Astrocyte of the cerebellum (primary cell): ENCODE results near the gene PLCH2.

ENCODE experiments used
- DNase-seq: peaks from one replicate; pipeline ENCODE4 v3.0.0-alpha.2; 2011; ENCODE audit warnings: low read depth
- H3K4me3 ChIP-seq: 2 replicates; pipeline ENCODE4 v1.5.1; 2011; ENCODE audit warnings: mild to moderate bottlenecking, low read depth, low read length, moderate library complexity
- in situ Hi-C: cut with HindIII; loops from 2 replicates; pipeline ENCODE4 v1.10.0; 2017; ENCODE audit warnings: low sequenced_read_pairs
- TF ChIP-seq, protein P1 (sequence below): IDR thresholded peaks from 2 replicates; pipeline ENCODE4 v1.5.1; 2012; ENCODE audit warnings: low read length, low read depth, moderate library complexity, mild to moderate bottlenecking; ENCODE audit errors: missing control alignments

The PLCH2 gene

GRCh38 chr1:2502210-2502609, 26.1 kb downstream of the PLCH2 start:
- in situ Hi-C loops: no loop called here
- TF ChIP-seq, protein P1, sequence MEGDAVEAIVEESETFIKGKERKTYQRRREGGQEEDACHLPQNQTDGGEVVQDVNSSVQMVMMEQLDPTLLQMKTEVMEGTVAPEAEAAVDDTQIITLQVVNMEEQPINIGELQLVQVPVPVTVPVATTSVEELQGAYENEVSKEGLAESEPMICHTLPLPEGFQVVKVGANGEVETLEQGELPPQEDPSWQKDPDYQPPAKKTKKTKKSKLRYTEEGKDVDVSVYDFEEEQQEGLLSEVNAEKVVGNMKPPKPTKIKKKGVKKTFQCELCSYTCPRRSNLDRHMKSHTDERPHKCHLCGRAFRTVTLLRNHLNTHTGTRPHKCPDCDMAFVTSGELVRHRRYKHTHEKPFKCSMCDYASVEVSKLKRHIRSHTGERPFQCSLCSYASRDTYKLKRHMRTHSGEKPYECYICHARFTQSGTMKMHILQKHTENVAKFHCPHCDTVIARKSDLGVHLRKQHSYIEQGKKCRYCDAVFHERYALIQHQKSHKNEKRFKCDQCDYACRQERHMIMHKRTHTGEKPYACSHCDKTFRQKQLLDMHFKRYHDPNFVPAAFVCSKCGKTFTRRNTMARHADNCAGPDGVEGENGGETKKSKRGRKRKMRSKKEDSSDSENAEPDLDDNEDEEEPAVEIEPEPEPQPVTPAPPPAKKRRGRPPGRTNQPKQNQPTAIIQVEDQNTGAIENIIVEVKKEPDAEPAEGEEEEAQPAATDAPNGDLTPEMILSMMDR: no peak
- no peak overlapping the region for H3K4me3 ChIP-seq
- no peak for DNase-seq

DNA sequence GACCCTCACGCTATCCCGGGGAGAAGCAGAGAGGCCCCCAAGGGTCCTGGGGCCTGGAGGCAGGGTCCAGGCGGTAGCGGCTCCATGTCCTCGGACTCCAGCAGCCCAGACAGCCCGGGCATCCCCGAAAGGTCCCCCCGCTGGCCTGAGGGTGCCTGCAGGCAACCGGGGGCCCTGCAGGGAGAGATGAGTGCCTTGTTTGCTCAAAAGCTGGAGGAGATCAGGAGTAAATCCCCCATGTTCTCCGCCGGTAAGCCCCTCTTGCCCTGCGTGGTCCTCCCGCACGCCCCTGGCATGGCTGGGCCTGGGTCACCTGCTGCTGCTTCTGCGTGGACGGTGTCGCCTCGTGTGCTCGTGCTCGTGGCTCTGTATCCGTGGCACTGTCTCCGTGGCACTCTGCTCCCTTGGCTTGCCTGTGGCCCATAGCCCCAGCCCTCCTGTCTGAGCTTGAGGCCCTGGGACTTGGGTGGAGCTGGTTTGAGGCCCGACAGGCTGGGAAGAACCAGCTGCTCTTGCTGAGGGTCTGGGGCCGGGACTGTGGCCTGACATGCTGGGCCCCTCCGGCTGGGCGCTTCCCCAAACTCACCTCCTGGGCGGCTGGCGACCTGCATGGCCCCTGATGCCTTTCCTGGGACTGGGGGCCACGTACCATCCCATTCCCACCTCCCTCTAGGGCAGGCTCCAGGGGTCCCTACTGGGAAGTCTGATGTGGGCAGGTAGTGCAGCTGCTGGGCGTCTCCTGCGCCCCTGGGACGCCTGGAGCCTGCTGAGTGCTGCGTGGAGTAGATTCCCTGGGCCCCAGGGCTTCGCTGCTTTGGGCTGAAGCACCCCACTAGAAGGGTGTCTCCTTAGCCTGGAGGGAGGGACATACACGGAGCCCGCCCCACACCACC, 26.8 kb downstream of the PLCH2 start:
- in situ Hi-C loops: no loop called here
- DNase-seq: no peak
- no peak overlapping the region for H3K4me3 ChIP-seq
- TF ChIP-seq, protein P1: no peak

GRCh38 chr1:2503554-2504224, 27.6 kb downstream of the PLCH2 start:
- TF ChIP-seq, protein P1: no peak
- in situ Hi-C loops: no loop called here
- no peak overlapping the region for H3K4me3 ChIP-seq
- no peak for DNase-seq

DNA sequence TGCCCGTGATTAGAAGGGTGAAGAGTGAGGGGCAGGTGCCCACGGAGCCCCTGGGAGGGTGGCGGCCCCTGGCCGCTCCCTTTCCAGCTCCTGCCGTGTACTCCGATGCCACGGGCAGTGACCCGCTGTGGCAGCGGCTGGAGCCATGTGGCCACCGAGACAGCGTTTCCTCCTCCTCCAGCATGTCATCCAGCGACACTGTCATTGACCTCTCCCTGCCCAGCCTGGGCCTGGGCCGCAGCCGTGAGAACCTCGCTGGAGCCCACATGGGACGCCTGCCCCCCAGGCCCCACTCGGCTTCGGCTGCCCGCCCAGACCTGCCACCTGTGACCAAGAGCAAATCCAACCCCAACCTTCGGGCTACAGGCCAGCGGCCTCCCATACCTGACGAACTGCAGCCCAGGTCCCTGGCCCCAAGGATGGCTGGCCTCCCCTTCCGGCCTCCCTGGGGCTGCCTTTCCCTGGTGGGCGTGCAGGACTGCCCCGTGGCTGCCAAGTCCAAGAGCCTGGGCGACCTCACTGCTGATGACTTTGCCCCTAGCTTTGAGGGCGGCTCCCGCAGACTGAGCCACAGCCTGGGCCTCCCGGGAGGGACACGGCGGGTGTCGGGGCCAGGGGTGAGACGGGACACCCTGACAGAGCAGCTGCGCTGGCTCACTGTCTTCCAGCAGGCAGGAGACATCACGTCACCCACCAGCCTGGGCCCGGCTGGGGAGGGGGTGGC, 28.3 kb downstream of the PLCH2 start:
- DNase-seq: no peak
- no peak overlapping the region for H3K4me3 ChIP-seq
- in situ Hi-C loops: no loop called here
- TF ChIP-seq, protein P1: no peak

GRCh38 chr1:2504949-2505272, 28.8 kb downstream of the PLCH2 start:
- TF ChIP-seq, protein P1: no peak
- H3K4me3 ChIP-seq: no peak overlapping the region
- in situ Hi-C loops: no loop called here
- no peak for DNase-seq

GRCh38 chr1:2505461-2505994, 29.4 kb downstream of the PLCH2 start:
- TF ChIP-seq, protein P1: no peak
- in situ Hi-C loops: no loop called here
- no peak for DNase-seq
- H3K4me3 ChIP-seq: no peak overlapping the region
